Neuronal stem cell (in vitro differentiated cells): ENCODE measurements around the gene POLR3G.

Experiments used
- DNase-seq: peaks from one replicate; pipeline ENCODE4 v3.0.0-alpha.2; 2013; ENCODE audit warnings: low spot score
- H2AFZ ChIP-seq: one replicate; pipeline ENCODE4 v1.6.1; 2013; ENCODE audit warnings: mild to moderate bottlenecking, low read length, inconsistent platforms
- H2AK5ac ChIP-seq: 2 replicates; pipeline ENCODE4 v1.6.1; 2013; ENCODE audit warnings: low read depth, mild to moderate bottlenecking, inconsistent platforms, low read length, moderate library complexity, mixed read lengths
- H2BK120ac ChIP-seq: 2 replicates; pipeline ENCODE4 v1.6.1; 2013; ENCODE audit warnings: low read depth, mild to moderate bottlenecking, inconsistent platforms, low read length, moderate library complexity, mixed read lengths
- H2BK12ac ChIP-seq: one replicate; pipeline ENCODE4 v1.6.1; 2013; ENCODE audit warnings: low read length, inconsistent platforms
- H2BK15ac ChIP-seq: 2 replicates; pipeline ENCODE4 v1.6.1; 2013; ENCODE audit warnings: mild to moderate bottlenecking, low read length, inconsistent platforms, mixed read lengths
- H2BK5ac ChIP-seq: one replicate; pipeline ENCODE4 v1.6.1; 2013; ENCODE audit warnings: inconsistent platforms, mild to moderate bottlenecking, low read length, moderate library complexity
- H3K14ac ChIP-seq: one replicate; pipeline ENCODE4 v1.6.1; 2013; ENCODE audit warnings: low read length, inconsistent platforms
- H3K18ac ChIP-seq: 2 replicates; pipeline ENCODE4 v1.6.1; 2013; ENCODE audit warnings: low read length, inconsistent platforms
- H3K23ac ChIP-seq: 2 replicates; pipeline ENCODE4 v1.6.1; 2013; ENCODE audit warnings: low read depth, mild to moderate bottlenecking, mixed read lengths, low read length, inconsistent platforms; ENCODE audit not compliant: poor library complexity
- H3K27ac ChIP-seq: replicated peaks from 3 replicates; pipeline ENCODE4 v1.5.1; 2013; ENCODE audit warnings: low read length, inconsistent platforms
- H3K27me3 ChIP-seq, 3 experiments: 2 replicates each; pipeline ENCODE4 v1.6.1; 2013; ENCODE audit warnings: low read length in 3 of 3, mild to moderate bottlenecking in 2 of 3, inconsistent platforms in 1 of 3, low read depth in 1 of 3, mixed read lengths in 1 of 3, moderate library complexity in 1 of 3; ENCODE audit not compliant: control insufficient read depth in 3 of 3, insufficient read depth in 3 of 3
- H3K36me3 ChIP-seq, 2 donors: replicated peaks in 1 of 2; 2 replicates each; pipeline ENCODE4 v1.6.1; 2013; ENCODE audit warnings: low read length in 2 of 2; ENCODE audit not compliant: control insufficient read depth in 2 of 2, insufficient read depth in 2 of 2
- H3K4ac ChIP-seq: 2 replicates; pipeline ENCODE4 v1.6.1; 2013; ENCODE audit warnings: inconsistent platforms, mild to moderate bottlenecking, low read length, moderate library complexity
- H3K4me1 ChIP-seq, 2 donors: 1 replicate in 1 of 2; 2 replicates in 1 of 2; pipeline ENCODE4 v1.6.1; 2013; ENCODE audit warnings: low read length in 2 of 2, low read depth in 1 of 2; ENCODE audit not compliant: control insufficient read depth in 2 of 2, insufficient read depth in 1 of 2
- H3K4me2 ChIP-seq: one replicate; pipeline ENCODE4 v1.6.1; 2013; ENCODE audit warnings: mild to moderate bottlenecking, low read length, inconsistent platforms; ENCODE audit not compliant: insufficient read depth, poor library complexity, severe bottlenecking
- H3K4me3 ChIP-seq, 2 donors: 2 replicates each; pipeline ENCODE4 v1.5.1; 2013; ENCODE audit warnings: low read length in 2 of 2, mild to moderate bottlenecking in 2 of 2, inconsistent platforms in 1 of 2, moderate library complexity in 1 of 2
- H3K79me1 ChIP-seq: one replicate; pipeline ENCODE4 v1.6.1; 2013; ENCODE audit warnings: low read depth, mild to moderate bottlenecking, inconsistent platforms, low read length, moderate library complexity
- H3K9ac ChIP-seq: one replicate; pipeline ENCODE4 v1.6.1; 2013; ENCODE audit warnings: mild to moderate bottlenecking, low read depth, low read length, inconsistent platforms; ENCODE audit not compliant: poor library complexity
- H3K9me3 ChIP-seq, 2 donors: replicated peaks in 1 of 2; 2 replicates each; pipeline versions ENCODE3 to v1.6.1; 2013; ENCODE audit warnings: low read length in 2 of 2, mild to moderate bottlenecking in 2 of 2, inconsistent platforms in 1 of 2, low read depth in 1 of 2, mixed read lengths in 1 of 2, moderate library complexity in 1 of 2; ENCODE audit not compliant: control insufficient read depth in 2 of 2, insufficient read depth in 1 of 2
- H4K8ac ChIP-seq: one replicate; pipeline ENCODE4 v1.6.1; 2013; ENCODE audit warnings: low read depth, mild to moderate bottlenecking, inconsistent platforms, low read length, moderate library complexity
- H4K91ac ChIP-seq: one replicate; pipeline ENCODE4 v1.6.1; 2013; ENCODE audit warnings: low read length, low read depth, mild to moderate bottlenecking, inconsistent platforms; ENCODE audit not compliant: poor library complexity
- WGBS, 2 donors: extraction: QIAGEN DNeasy Blood & Tissue Kit; methylation state at CpG; one replicate each; pipeline ENCODE4 v1.1.7; 2013; ENCODE audit warnings: missing lambda C conversion rate in 2 of 2, mixed read lengths in 1 of 2; ENCODE audit not compliant: insufficient read length in 2 of 2, insufficient replicate concordance in 1 of 2; ENCODE audit errors: extremely low coverage in 2 of 2; 5-methylcytosine and 5-hydroxymethylcytosine counted together

Gene POLR3G

DNA sequence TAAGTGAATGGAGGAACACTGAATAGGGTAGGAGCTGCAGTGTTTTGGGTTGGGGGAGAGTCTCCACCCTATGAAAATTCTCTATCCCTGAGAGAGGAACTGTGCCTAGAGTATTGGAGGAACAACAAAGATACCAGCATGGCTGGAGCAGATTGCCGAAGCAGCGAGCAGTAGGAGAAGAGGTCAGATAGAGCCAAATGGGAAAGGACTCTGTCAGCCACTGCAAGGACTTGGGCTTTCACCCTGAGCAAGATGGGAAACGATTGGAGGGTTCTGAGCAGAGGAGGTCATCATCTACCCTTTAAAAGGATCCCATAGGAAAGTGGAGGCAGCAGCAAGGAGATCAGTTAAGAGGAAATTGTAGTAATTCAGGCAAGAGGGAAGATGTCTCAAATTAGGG, 59.1 kb downstream of the POLR3G start:
- Histone ChIP-seq H3K23ac (no peak overlapping the region), H3K9me3 (no peaks in the 10 kb centered on the region), H3K79me1 (peaks cover 4% of the 10 kb centered on the region), H2BK120ac (no peak overlapping the region), H2BK12ac (no peak overlapping the region), H2AFZ (no peak overlapping the region), H2BK15ac (no peak overlapping the region), H4K91ac (no peak overlapping the region), H3K4ac (no peak overlapping the region), H3K27ac (no peak overlapping the region), H3K9ac (no peak overlapping the region), H3K4me2 (no peak overlapping the region), H3K18ac (no peak overlapping the region), H2AK5ac (no peak overlapping the region), H3K14ac (no peak overlapping the region), H3K36me3 (no peaks in the 10 kb centered on the region), H3K4me3 (no peak overlapping the region), H2BK5ac (no peak overlapping the region), H4K8ac (no peak overlapping the region), H3K27me3 (no peaks in the 10 kb centered on the region), H3K4me1 (peaks cover 0 to 3% of the 10 kb centered on the region in 2 donors)
- DNase-seq = no peak
- no CpG with 5 or more reads among the region's 3 CpGs for WGBS, 2 donors

GRCh38 chr5:90534922-90535321, 60.3 kb downstream of the POLR3G start:
- H2BK120ac ChIP-seq = no peak overlapping the region
- H3K27me3 ChIP-seq = no peaks in the 10 kb centered on the region
- no peak overlapping the region for H2AFZ ChIP-seq
- H3K4me2 ChIP-seq = no peak overlapping the region
- H3K18ac ChIP-seq = no peak overlapping the region
- H3K4me3 ChIP-seq = no peak overlapping the region
- H2BK12ac ChIP-seq = no peak overlapping the region
- H2AK5ac ChIP-seq = no peak overlapping the region
- no peak overlapping the region for H3K27ac ChIP-seq
- H3K23ac ChIP-seq = no peak overlapping the region
- no peak overlapping the region for H4K91ac ChIP-seq
- no CpG with 5 or more reads among the region's 3 CpGs for WGBS, 2 donors
- no peak overlapping the region for H3K9ac ChIP-seq
- DNase-seq = no peak
- H3K9me3 ChIP-seq = no peaks in the 10 kb centered on the region
- H2BK15ac ChIP-seq = no peak overlapping the region
- H4K8ac ChIP-seq = no peak overlapping the region
- no peaks in the 10 kb centered on the region for H3K36me3 ChIP-seq
- H3K14ac ChIP-seq = no peak overlapping the region
- no peak overlapping the region for H2BK5ac ChIP-seq
- H3K79me1 ChIP-seq = no peaks in the 10 kb centered on the region
- peaks cover 0 to 3% of the 10 kb centered on the region in 2 donors for H3K4me1 ChIP-seq
- H3K4ac ChIP-seq = no peak overlapping the region

DNA sequence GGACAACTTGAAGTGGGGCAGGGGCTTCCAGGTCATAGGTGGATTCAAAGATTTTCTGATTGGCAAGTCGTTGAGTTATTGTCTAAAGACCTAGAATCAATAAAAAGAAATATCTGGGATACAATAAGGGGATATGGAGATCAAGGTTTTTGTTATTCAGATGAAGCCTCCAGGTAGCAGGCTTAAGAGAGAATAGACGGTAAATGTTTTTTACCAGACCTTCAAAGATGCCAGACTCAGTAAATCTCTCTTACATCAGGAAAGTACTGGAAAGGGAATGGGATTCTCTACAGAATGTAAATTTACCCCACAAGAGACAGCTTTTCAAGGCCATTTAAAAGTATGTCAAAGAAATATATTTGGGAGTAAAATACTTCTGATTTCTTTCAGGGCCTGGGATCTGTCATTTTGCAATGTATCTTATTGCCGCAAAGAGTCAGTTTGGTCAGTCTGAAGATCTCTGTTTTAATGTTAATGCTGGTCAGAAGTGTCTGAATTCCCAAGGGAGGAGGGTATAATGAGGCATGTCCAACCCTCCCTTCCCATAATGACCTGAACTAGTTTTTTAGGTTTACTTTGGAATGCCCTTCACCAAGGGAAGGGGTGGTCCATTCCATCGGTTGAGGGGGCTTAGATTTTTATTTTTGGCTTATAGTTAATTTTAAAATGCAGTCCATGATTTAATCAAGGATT, 68.3 kb downstream of the POLR3G start:
- Histone ChIP-seq H3K79me1 (no peaks in the 10 kb centered on the region), H3K9ac (no peak overlapping the region), H3K14ac (no peak overlapping the region), H3K4me2 (no peak overlapping the region), H2BK5ac (no peak overlapping the region), H3K4me1 (peaks cover 0 to 22% of the 10 kb centered on the region in 2 donors), H3K36me3 (no peaks in the 10 kb centered on the region), H4K91ac (no peak overlapping the region), H3K27me3 (no peaks in the 10 kb centered on the region), H3K4me3 (no peak overlapping the region), H4K8ac (no peak overlapping the region), H2AFZ (no peak overlapping the region), H2AK5ac (no peak overlapping the region), H2BK120ac (no peak overlapping the region), H3K9me3 (no peaks in the 10 kb centered on the region), H2BK15ac (no peak overlapping the region), H3K23ac (no peak overlapping the region), H3K4ac (no peak overlapping the region), H3K27ac (no peak overlapping the region), H2BK12ac (no peak overlapping the region), H3K18ac (no peak overlapping the region)
- DNase-seq = no peak
- no CpG with 5 or more reads among the region's 4 CpGs for WGBS, 2 donors

DNA sequence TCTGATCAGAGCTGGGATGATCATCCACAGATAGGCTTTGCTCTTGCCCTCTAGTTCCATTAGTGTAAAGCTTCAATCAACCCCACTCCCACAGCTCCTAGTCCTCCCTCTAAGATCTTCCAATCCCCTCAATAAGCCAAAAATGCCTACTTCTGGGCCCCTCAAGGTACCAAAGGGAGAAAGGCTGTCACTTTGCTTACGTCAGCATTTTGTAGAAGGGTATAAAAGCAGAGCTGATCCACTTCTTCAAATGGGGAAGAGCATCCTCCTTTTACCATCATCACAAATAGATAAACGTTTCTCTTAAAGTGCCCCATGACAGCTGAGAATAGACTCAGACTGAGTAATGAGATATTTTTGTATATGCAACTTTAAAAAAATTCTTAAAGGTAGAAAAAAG, 70.8 kb downstream of the POLR3G start:
- no peaks in the 10 kb centered on the region for H3K9me3 ChIP-seq
- no peak overlapping the region for H3K4ac ChIP-seq
- no peak overlapping the region for H3K4me2 ChIP-seq
- H3K4me3 ChIP-seq = no peak overlapping the region
- H3K27me3 ChIP-seq = no peaks in the 10 kb centered on the region
- H4K91ac ChIP-seq = no peak overlapping the region
- no peak overlapping the region for H2BK120ac ChIP-seq
- H3K27ac ChIP-seq = no peak overlapping the region
- H2AK5ac ChIP-seq = no peak overlapping the region
- no peak overlapping the region for H4K8ac ChIP-seq
- H3K79me1 ChIP-seq = no peaks in the 10 kb centered on the region
- peak overlapping the region; percentile 20 for H2AFZ ChIP-seq
- no peaks in the 10 kb centered on the region for H3K36me3 ChIP-seq
- H2BK15ac ChIP-seq = no peak overlapping the region
- H3K9ac ChIP-seq = no peak overlapping the region
- DNase-seq = no peak
- no peak overlapping the region for H3K23ac ChIP-seq
- no peak overlapping the region for H2BK5ac ChIP-seq
- no peak overlapping the region for H3K14ac ChIP-seq
- no peak overlapping the region for H2BK12ac ChIP-seq
- no peak overlapping the region for H3K18ac ChIP-seq
- WGBS, 2 donors = no CpG with 5 or more reads among the region's 2 CpGs
- H3K4me1 ChIP-seq = peaks cover 2 to 32% of the 10 kb centered on the region in 2 donors
